Activated naive CD8-positive, alpha-beta T cell treated with anti-CD3 and anti-CD28 coated beads, Interleukin-2, amount 50 U/mL, for 24 hours (primary cell): ENCODE measurements around the gene ORC6.
"Not testable (repeated sequence)": the region's sequence is repeated elsewhere in the genome, so short reads cannot be mapped to it uniquely, and the experiment has no call there.

ENCODE experiments used
- ATAC-seq: fragments of 150-1000 bp; cut with Tn5 transposase; one replicate; pipeline ENCODE4 v1.10.0; 2021
- DNase-seq: peaks from one replicate; pipeline ENCODE4 v3.0.0; 2021
- H3K27ac Mint-ChIP-seq: one replicate; pipeline ENCODE4 v1.8.0; 2021; ENCODE audit warnings: mild to moderate bottlenecking, mixed read lengths
- H3K27me3 Mint-ChIP-seq: one replicate; pipeline ENCODE4 v1.8.0; 2021; ENCODE audit warnings: mixed read lengths
- H3K36me3 Mint-ChIP-seq: one replicate; pipeline ENCODE4 v1.8.0; 2021; ENCODE audit warnings: low read depth, mixed read lengths
- H3K4me1 Mint-ChIP-seq: one replicate; pipeline ENCODE4 v1.8.0; 2021; ENCODE audit warnings: mixed read lengths
- H3K4me3 Mint-ChIP-seq: one replicate; pipeline ENCODE4 v1.8.0; 2021; ENCODE audit warnings: mild to moderate bottlenecking, moderate library complexity, mixed read lengths
- H3K9me3 Mint-ChIP-seq: one replicate; pipeline ENCODE4 v1.8.0; 2021; ENCODE audit warnings: mixed read lengths

ORC6 gene, protein sequence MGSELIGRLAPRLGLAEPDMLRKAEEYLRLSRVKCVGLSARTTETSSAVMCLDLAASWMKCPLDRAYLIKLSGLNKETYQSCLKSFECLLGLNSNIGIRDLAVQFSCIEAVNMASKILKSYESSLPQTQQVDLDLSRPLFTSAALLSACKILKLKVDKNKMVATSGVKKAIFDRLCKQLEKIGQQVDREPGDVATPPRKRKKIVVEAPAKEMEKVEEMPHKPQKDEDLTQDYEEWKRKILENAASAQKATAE

DNA sequence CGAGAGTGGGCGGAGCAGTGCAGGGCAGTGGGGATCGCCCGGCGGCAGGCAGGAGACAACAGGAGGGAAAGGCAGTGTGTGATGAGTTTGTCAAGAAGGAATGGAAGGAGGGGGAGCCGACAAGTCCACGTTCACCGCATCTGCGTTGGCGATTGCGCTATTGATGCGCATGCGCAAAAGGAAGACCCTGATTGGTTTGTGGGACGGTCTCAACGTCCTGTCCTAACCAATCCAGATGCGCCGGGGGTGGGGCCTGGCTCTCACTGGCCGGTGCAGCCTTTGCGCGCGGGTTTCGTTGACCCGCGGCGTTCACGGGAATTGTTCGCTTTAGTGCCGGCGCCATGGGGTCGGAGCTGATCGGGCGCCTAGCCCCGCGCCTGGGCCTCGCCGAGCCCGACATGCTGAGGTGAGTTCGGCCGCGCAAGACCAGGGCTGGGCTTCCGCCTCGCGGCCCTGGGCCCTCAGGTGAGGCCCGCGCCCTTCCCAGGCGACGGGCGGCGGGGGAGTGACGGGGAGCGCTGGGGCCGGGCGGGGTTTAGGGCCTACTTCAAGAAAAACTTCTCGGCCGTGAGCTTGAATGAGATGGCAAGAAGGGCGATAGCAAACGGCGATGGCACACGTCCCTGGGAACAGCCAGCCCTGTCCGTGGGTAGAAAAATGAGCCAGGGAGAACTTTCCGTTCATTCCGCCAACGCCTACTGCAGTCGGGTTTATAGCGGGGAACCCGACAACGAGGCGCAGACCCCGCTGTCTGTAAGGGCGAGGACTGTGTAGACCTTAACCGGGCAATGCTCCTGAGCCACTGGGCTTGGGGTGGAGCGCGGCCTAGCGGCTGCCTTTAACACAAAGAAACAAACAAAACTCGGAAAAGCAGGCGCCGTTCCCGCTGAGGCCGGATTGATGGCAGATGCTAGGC lies at the start of gene ORC6:
TSS of gene ORC6 (plus strand) at position 295 of the 916 bp plus-strand sequence. CDS start at position 342, 47 bp downstream.
- H3K27ac Mint-ChIP-seq: no peak within 1 kb of the TSS
- no peak within 1 kb of the TSS for H3K4me3 Mint-ChIP-seq
- H3K4me1 Mint-ChIP-seq: peaks cover 30% of the 10 kb centered on the region
- H3K9me3 Mint-ChIP-seq: no peaks in the 10 kb centered on the region
- ATAC-seq (peak; percentile 87), DNase-seq (peak; percentile 97)
- H3K36me3 Mint-ChIP-seq: peaks cover 28% of the 10 kb centered on the region
- no peaks in the 10 kb centered on the region for H3K27me3 Mint-ChIP-seq

DNA sequence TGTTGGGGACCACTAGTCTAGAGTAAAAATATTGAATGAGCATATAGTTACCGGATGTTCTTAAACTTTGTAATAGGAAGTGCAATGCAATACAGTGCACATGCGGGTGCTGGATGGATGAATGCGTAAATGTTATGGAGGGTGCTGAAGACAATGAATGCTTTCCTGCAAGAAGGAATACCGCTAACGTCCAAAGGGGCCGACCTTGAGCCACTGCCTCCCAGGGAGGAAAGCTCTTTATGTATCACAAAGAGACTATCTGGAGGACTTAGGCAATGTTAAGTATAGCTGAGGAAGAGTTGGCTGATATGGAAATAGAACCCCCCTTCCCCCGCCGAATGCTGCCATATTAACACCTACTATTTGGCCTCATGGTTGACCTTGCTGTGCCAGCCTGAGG lies 40.8 kb upstream of the ORC6 start:
- ATAC-seq (no peak), DNase-seq (no peak)
- Mint-ChIP-seq H3K36me3 (peaks cover 8% of the 10 kb centered on the region), H3K4me3 (no peak overlapping the region), H3K27ac (no peak overlapping the region), H3K9me3 (peaks cover 11% of the 10 kb centered on the region), H3K27me3 (no peaks in the 10 kb centered on the region), H3K4me1 (no peaks in the 10 kb centered on the region)

DNA sequence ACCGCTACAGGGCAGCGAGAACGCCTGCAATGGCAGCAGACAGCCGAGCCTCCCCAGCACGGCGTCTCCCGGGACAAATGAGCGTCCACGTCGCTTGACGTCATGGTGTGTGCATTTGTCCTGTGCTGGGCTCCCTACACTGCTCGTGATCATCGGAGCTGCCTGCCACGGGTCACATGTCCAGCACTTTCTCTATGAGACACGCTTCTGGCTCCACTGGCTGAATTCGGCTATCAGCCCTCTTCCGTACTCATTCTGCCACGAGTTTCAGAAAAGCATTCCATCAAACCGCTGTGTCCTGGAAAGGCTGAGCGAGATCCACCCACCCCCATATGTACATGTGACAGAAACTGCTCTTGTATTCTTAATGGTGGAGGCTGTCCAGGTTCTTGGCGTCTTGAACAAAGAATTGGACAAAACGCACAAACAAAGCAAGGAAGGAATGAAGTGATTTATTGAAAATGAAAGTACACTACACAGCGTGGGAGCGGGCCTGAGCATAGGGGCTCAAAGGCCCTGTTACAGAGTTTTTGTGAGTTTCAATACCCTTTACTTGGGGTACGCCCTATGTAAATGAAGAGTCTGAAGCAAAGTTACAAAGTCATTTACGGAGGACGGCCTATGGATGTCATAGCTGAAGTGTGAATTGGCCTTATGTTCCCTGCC lies 39.7 kb upstream of the ORC6 start:
- DNase-seq (no peak), ATAC-seq (no peak)
- H3K27ac Mint-ChIP-seq: no peak overlapping the region
- H3K27me3 Mint-ChIP-seq: no peaks in the 10 kb centered on the region
- H3K4me1 Mint-ChIP-seq: no peaks in the 10 kb centered on the region
- H3K36me3 Mint-ChIP-seq: no peaks in the 10 kb centered on the region
- H3K9me3 Mint-ChIP-seq: peaks cover 3% of the 10 kb centered on the region
- H3K4me3 Mint-ChIP-seq: no peak overlapping the region

DNA sequence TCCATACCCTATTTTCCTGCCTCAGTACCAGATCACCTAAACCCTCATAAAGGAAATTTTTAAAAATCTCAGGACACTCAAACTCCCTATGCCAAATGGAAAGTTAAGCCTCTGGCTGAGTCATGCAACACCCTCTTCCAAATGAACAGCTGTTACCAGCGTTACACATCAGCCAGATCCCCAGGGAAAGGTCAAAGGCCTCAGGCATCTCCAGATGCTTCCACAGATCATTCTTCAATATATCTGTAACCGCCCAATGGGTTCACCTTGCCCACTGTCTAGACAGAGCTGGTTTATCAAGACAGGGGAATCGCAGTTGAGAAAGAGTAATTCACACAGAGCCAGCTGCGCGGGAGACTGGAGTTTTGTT lies 39.2 kb upstream of the ORC6 start:
- no peak overlapping the region for H3K27ac Mint-ChIP-seq
- no peaks in the 10 kb centered on the region for H3K27me3 Mint-ChIP-seq
- H3K9me3 Mint-ChIP-seq: no peaks in the 10 kb centered on the region
- no peaks in the 10 kb centered on the region for H3K4me1 Mint-ChIP-seq
- DNase-seq: no peak
- peaks cover 3% of the 10 kb centered on the region for H3K36me3 Mint-ChIP-seq
- no peak for ATAC-seq
- no peak overlapping the region for H3K4me3 Mint-ChIP-seq

DNA sequence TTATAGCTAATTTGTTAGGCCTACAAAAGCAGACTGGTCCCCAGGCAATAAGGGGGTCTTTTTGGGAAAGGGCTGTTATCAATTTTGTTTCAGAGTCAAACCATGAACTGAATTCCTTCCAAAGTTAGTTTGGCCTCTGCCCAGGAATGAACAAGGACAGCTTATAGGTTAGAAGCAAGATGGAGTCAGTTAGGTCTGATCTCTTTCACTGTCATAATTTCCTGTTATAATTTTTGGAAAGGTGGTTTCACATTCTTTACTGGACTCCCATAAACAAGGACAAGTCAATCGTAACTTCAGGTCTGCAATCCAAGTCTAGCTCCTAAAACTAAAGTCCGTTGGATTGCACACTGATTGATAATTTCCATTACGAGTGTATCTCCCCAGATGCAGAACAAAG lies 38.2 kb upstream of the ORC6 start:
- Mint-ChIP-seq H3K9me3 (no peaks in the 10 kb centered on the region), H3K4me3 (no peak overlapping the region), H3K27ac (no peak overlapping the region), H3K36me3 (peaks cover 11% of the 10 kb centered on the region), H3K4me1 (no peaks in the 10 kb centered on the region), H3K27me3 (no peaks in the 10 kb centered on the region)
- no peak for ATAC-seq
- DNase-seq: no peak

DNA sequence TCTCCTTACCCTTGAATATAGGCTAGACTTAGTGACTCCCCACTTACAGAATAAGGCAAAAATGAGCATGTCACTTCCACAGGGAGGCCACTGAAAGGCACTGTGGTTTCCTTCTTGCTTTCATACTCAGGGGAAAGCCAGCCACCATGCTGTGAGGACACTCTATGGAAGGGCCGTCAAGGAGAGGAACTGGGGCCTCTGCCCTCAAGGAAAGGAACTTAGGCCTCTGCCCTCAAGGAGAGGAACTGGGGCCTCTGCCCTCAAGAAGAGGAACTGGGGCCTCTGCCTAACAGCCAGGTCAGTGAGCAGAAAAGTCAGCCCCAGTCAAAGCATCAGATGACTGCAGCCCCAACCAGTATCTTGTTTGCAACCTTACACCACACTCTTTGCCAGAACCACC lies 30.5 kb upstream of the ORC6 start:
- H3K36me3 Mint-ChIP-seq: peaks cover 47% of the 10 kb centered on the region
- H3K27ac Mint-ChIP-seq: peak overlapping the region; percentile 65
- no peaks in the 10 kb centered on the region for H3K27me3 Mint-ChIP-seq
- H3K4me1 Mint-ChIP-seq: peaks cover 19% of the 10 kb centered on the region
- H3K4me3 Mint-ChIP-seq: no peak overlapping the region
- H3K9me3 Mint-ChIP-seq: no peaks in the 10 kb centered on the region
- ATAC-seq: peak; percentile 96
- DNase-seq: peak; percentile 33

DNA sequence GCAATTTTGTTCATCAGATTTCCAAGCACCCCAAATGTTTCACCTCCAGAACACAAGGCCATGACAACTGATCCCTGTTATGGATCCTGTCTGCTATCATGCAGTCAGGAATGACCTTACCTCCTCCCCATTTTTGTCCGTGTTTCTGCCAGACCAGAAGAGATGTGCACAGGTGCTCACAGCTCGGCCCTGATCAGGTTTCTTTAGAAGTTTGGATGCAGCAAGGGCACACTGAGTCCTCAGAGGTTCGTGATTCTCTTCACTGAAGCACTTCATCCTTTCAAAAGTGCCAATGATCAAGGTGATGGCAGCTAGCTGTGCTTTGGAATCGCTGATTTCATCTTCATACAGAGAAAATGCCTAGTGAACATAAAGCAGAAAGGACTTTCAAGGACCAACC lies 27.3 kb upstream of the ORC6 start:
- Mint-ChIP-seq H3K27me3 (no peaks in the 10 kb centered on the region), H3K4me1 (peaks cover 19% of the 10 kb centered on the region), H3K9me3 (no peaks in the 10 kb centered on the region), H3K27ac (no peak overlapping the region), H3K36me3 (peaks cover 43% of the 10 kb centered on the region), H3K4me3 (no peak overlapping the region)
- no peak for DNase-seq
- ATAC-seq: no peak

DNA sequence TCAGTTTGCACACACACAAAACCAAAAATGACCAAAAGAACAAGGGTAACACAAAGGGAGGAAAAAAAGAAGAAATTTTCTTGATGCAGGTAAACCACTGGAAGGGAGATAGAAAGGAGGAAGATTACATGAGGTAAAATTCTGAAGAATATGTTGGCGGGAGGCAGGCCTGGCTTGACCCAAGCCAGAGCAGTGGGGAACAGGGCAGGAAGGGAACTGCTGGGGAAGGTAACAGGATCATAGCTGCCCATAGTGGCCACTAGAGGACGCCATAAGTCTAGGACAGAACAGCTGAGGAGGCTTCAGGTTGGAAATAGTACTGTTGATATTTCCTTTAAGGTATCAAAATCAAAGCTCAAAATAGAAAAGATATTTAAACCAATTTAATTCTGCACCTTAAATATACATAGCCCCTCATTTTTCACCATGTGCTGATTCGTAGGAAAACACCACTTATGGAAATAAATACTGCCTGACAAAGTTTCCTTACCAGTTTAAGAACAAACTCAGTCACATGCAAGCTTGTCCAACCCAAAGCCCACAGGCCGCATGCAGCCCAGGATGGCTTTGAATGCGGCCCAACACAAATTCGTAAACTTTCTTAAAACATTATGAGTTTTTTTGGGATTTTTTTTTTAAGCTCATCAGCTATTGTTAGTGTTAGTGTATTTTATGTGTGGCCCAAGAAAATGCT lies 16.0 kb upstream of the ORC6 start:
- Mint-ChIP-seq H3K27ac (no peak overlapping the region), H3K27me3 (no peaks in the 10 kb centered on the region), H3K4me1 (no peaks in the 10 kb centered on the region), H3K36me3 (peaks cover 45% of the 10 kb centered on the region), H3K9me3 (no peaks in the 10 kb centered on the region), H3K4me3 (no peak overlapping the region)
- peak; percentile 34 for DNase-seq
- ATAC-seq: peak; percentile 85

DNA sequence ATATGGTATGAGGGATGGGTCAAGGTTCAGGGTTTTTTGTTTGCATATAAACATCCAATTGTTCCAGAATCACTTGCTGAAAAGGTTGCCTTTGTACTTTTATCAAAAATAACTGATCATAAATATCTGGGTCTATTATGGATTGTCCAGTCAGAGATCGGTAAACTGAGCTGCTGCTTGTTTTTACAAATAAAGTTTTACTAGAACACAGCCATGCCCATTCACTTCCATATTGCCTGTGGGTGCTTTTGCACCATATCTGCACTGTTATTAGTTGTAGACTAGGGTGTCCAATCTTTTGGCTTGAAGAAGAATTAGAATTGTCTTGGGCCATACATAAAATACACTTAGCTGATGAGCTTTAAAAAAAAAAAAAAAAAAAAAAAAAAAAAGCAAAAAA lies 11.5 kb upstream of the ORC6 start:
- H3K27me3 Mint-ChIP-seq, H3K4me1 Mint-ChIP-seq, ATAC-seq, H3K27ac Mint-ChIP-seq, DNase-seq, H3K4me3 Mint-ChIP-seq, H3K9me3 Mint-ChIP-seq: not testable (repeated sequence)
- H3K36me3 Mint-ChIP-seq: peaks cover 46% of the 10 kb centered on the region

DNA sequence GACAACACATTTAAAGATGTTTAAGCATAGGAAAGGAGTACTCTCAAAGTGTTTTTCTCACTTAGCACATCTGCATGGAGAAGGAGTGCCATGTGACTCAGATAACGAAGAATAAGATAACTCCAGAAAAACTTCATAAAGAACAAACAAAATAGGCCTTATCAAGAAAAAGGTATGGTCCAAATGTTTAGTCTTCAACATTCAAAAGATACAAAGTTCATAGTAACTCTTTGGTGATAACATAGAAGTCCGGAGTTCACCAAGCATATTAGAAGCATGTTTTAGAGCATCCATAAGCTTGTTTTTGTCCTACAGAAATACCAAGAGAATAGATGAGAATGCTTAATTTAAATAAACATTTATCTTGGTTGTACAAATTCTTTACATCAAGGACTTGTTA lies 7.6 kb upstream of the ORC6 start:
- ATAC-seq, H3K4me3 Mint-ChIP-seq, H3K27ac Mint-ChIP-seq, DNase-seq, H3K9me3 Mint-ChIP-seq, H3K27me3 Mint-ChIP-seq: not testable (repeated sequence)
- H3K4me1 Mint-ChIP-seq: peaks cover 25% of the 10 kb centered on the region
- H3K36me3 Mint-ChIP-seq: peaks cover 25% of the 10 kb centered on the region

DNA sequence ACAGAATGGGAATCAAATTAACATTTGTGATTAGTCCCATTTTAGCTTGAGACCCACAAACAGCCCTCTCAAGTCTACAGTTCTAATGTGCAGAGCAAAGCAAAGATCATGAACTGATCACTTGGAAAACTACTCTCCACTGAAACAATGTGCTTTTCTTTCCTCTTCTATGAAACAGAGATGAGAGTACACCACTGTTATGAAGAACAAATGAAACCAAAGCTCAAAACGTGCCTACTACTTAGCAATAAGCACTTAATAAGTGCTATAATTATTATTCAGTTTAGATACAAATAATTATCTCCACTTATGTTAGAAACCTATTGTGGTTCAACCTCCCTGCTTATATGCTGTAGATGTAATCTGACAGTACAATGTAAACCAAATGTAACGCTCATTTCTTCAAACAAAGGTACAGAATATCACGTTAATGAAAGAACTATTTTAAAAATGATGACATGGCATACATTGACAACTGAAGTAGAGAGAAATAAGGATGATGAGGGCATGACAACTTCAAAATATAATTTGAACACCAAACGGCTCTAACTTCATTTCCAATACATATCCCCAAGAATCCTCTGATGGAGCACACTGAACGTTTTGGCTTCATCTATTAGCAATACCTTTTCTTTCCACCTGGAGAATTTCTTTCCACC lies 2.5 kb upstream of the ORC6 start:
- no peak overlapping the region for H3K4me3 Mint-ChIP-seq
- ATAC-seq: no peak
- H3K36me3 Mint-ChIP-seq: peaks cover 14% of the 10 kb centered on the region
- DNase-seq: no peak
- H3K27me3 Mint-ChIP-seq: no peaks in the 10 kb centered on the region
- H3K4me1 Mint-ChIP-seq: peaks cover 40% of the 10 kb centered on the region
- no peaks in the 10 kb centered on the region for H3K9me3 Mint-ChIP-seq
- no peak overlapping the region for H3K27ac Mint-ChIP-seq

DNA sequence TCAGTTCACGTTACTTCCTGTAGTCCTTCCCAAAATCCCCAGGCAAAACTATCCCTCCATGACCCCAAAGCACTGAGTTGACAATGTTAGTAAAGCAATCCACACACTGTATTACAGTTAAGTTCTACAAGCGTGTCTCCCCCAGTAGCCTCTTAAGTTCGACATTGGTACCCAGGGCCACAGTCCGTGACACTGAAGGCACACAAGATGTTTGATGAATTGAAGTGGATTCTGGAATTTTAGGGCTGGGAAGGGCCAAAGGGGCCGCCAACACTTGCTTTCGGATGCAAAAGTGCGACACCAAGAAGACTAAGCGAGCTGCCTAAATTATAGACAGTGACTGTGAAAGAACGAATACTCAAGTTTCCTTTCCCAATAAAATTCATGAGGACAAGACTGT lies 2.0 kb upstream of the ORC6 start:
- DNase-seq: no peak
- Mint-ChIP-seq H3K4me3 (no peak overlapping the region), H3K9me3 (no peaks in the 10 kb centered on the region), H3K27ac (no peak overlapping the region), H3K4me1 (peaks cover 40% of the 10 kb centered on the region), H3K27me3 (no peaks in the 10 kb centered on the region), H3K36me3 (peaks cover 19% of the 10 kb centered on the region)
- no peak for ATAC-seq

DNA sequence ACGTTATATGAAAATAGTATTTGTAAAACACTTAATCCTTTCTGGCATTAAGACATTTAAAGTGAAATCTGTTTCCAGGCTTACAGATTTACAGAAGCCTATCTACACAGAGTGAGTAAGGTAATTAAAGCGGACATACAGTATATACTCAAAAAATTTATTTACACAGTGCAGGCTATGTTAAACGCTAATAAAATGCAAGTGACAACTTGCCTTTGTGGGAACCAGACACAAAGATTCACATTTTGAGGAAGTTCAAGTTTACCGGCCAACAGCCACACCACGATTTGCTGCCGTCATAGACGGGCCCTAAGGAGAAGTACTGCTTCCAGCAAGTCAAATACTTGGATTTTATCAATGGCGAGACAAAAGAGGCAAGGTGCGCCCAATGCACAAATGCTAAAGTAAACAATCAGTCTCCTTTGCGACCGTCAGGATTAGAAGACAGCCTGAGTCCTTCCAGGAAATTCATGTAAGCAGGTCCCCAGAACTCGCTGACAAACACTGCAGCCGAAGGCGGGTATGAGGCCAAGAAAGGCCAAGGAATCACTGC lies 1.3 kb upstream of the ORC6 start:
- peaks cover 38% of the 10 kb centered on the region for H3K4me1 Mint-ChIP-seq
- DNase-seq (no peak), ATAC-seq (no peak)
- H3K4me3 Mint-ChIP-seq: no peak overlapping the region
- H3K27ac Mint-ChIP-seq: no peak overlapping the region
- H3K36me3 Mint-ChIP-seq: peaks cover 23% of the 10 kb centered on the region
- H3K9me3 Mint-ChIP-seq: no peaks in the 10 kb centered on the region
- H3K27me3 Mint-ChIP-seq: no peaks in the 10 kb centered on the region
